Smooth muscle cell (in vitro differentiated cells): ENCODE measurements around the gene STT3A. TPM values are rescaled to one million over a fixed set of nuclear protein-coding genes. Genes with fewer than 3 reads are reported as not detected.

Source experiments
- DNase-seq: peaks from one replicate; lab custom pipeline; 2025; ENCODE audit not compliant: unreplicated experiment; lab: John Stamatoyannopoulos, UW
- H2AFZ ChIP-seq: fragments of 200-600 bp; sonication (generic); 2 replicates; pipeline ENCODE4 v1.6.0; 2016; ENCODE audit warnings: antibody characterized with exemption, low read depth, mild to moderate bottlenecking
- H3F3A ChIP-seq: fragments of 200-600 bp; sonication (generic); 2 replicates; pipeline ENCODE4 v1.6.0; 2017; ENCODE audit warnings: antibody characterized with exemption, low read depth
- H3K27ac ChIP-seq: fragments of 200-600 bp; sonication (generic); 2 replicates; pipeline ENCODE4 v1.5.1; 2016; ENCODE audit warnings: low read depth, mild to moderate bottlenecking
- H3K27me3 ChIP-seq: fragments of 200-600 bp; sonication (generic); 2 replicates; pipeline ENCODE4 v1.6.1; 2016; ENCODE audit warnings: low read depth, mild to moderate bottlenecking
- H3K36me3 ChIP-seq: fragments of 200-600 bp; sonication (generic); 2 replicates; pipeline ENCODE4 v1.5.1; 2016; ENCODE audit warnings: low read depth
- H3K4me1 ChIP-seq: fragments of 200-600 bp; sonication (generic); 2 replicates; pipeline ENCODE4 v1.5.1; 2016; ENCODE audit warnings: low read depth
- H3K4me2 ChIP-seq: fragments of 200-600 bp; sonication (generic); 2 replicates; pipeline ENCODE4 v1.6.0; 2016; ENCODE audit warnings: mild to moderate bottlenecking
- H3K4me3 ChIP-seq: fragments of 200-600 bp; sonication (generic); 2 replicates; pipeline ENCODE4 v1.5.1; 2016; ENCODE audit warnings: mild to moderate bottlenecking
- H3K79me2 ChIP-seq: fragments of 200-600 bp; sonication (generic); 2 replicates; pipeline ENCODE4 v1.6.0; 2016; ENCODE audit warnings: low read depth, mild to moderate bottlenecking
- H3K9ac ChIP-seq: fragments of 200-600 bp; sonication (generic); 2 replicates; pipeline ENCODE4 v1.6.0; 2016; ENCODE audit warnings: low read depth
- H3K9me3 ChIP-seq: fragments of 200-600 bp; sonication (generic); replicated peaks from 2 replicates; pipeline ENCODE4 v1.5.1; 2016; ENCODE audit warnings: low read depth
- H4K20me1 ChIP-seq: fragments of 200-600 bp; sonication (generic); 2 replicates; pipeline ENCODE4 v1.6.0; 2016; ENCODE audit warnings: low read depth
- CTCF ChIP-seq: fragments of 200-600 bp; sonication (generic); IDR thresholded peaks from 2 replicates; pipeline ENCODE4 v1.5.1; 2017; ENCODE audit warnings: borderline replicate concordance, mild to moderate bottlenecking, antibody characterized with exemption; ENCODE audit not compliant: insufficient read depth, poor library complexity, severe bottlenecking
- WGBS: methylation state at CpG from one replicate; pipeline ENCODE4 v1.1.7; 2016; ENCODE audit warnings: low lambda C conversion rate; 5-methylcytosine and 5-hydroxymethylcytosine counted together
- polyA plus RNA-seq: library from polyadenylated mRNA; unstranded; fragments of >200 nt; fragmentation: Nextera tagmentation; extraction: Ambion mirVana; gene quantifications from 2 replicates; pipeline ENCODE4 v1.2.1, GENCODE V29; 2016
- total RNA-seq: library from RNA; depleted of rRNA; stranded (reverse); fragments of >200 nt; gene quantifications from 2 replicates; pipeline ENCODE4 v1.2.3, GENCODE V29; 2014

The STT3A gene
- total and polyA plus RNA-seq, 2 experiments from 2014 or later = 216 to 241 TPM

GRCh38 chr11:125638315-125638714 is 45.7 kb downstream of the STT3A start:
- Histone ChIP-seq H3K9me3 (no peaks in the 10 kb centered on the region), H3K79me2 (no peaks in the 10 kb centered on the region), H3F3A (no peaks in the 10 kb centered on the region), H3K4me2 (no peak overlapping the region), H3K27me3 (no peaks in the 10 kb centered on the region), H2AFZ (no peak overlapping the region), H3K9ac (no peak overlapping the region), H3K4me1 (no peaks in the 10 kb centered on the region), H3K4me3 (no peak overlapping the region), H3K27ac (no peak overlapping the region), H4K20me1 (no peaks in the 10 kb centered on the region), H3K36me3 (peaks cover 14% of the 10 kb centered on the region)
- DNase-seq = no peak
- TF ChIP-seq CTCF = no peak
- 100% methylated on average over 1 of the region's 1 CpG for whole genome bisulfite sequencing

GRCh38 chr11:125645871-125646270 is 53.2 kb downstream of the STT3A start:
- Histone ChIP-seq H3K4me3 (no peak overlapping the region), H3K79me2 (no peaks in the 10 kb centered on the region), H3K36me3 (peaks cover 14% of the 10 kb centered on the region), H4K20me1 (no peaks in the 10 kb centered on the region), H2AFZ (no peak overlapping the region), H3K4me1 (no peaks in the 10 kb centered on the region), H3K4me2 (no peak overlapping the region), H3K9me3 (no peaks in the 10 kb centered on the region), H3K27ac (no peak overlapping the region), H3K9ac (no peak overlapping the region), H3F3A (no peaks in the 10 kb centered on the region), H3K27me3 (no peaks in the 10 kb centered on the region)
- no peak for DNase-seq
- TF ChIP-seq CTCF = no peak
- WGBS = 97% methylated on average over 3 of the region's 3 CpGs

GRCh38 chr11:125649465-125650166 is 57.0 kb downstream of the STT3A start:
- H3K9me3 ChIP-seq = no peaks in the 10 kb centered on the region
- H3K27me3 ChIP-seq = no peaks in the 10 kb centered on the region
- no peaks in the 10 kb centered on the region for H3F3A ChIP-seq
- no peak overlapping the region for H3K9ac ChIP-seq
- no peak for DNase-seq
- no peaks in the 10 kb centered on the region for H4K20me1 ChIP-seq
- no peak for TF ChIP-seq CTCF
- H3K36me3 ChIP-seq = peaks cover 7% of the 10 kb centered on the region
- H3K79me2 ChIP-seq = no peaks in the 10 kb centered on the region
- H3K4me2 ChIP-seq = no peak overlapping the region
- H3K27ac ChIP-seq = no peak overlapping the region
- H2AFZ ChIP-seq = no peak overlapping the region
- H3K4me3 ChIP-seq = no peak overlapping the region
- whole genome bisulfite sequencing = 91% methylated on average over 6 of the region's 6 CpGs
- H3K4me1 ChIP-seq = no peaks in the 10 kb centered on the region

GRCh38 chr11:125662689-125663088 is 70.0 kb downstream of the STT3A start:
- H3K4me3 ChIP-seq = no peak overlapping the region
- TF ChIP-seq CTCF = no peak
- H3K4me1 ChIP-seq = no peaks in the 10 kb centered on the region
- no peaks in the 10 kb centered on the region for H3K27me3 ChIP-seq
- H3K9ac ChIP-seq = no peak overlapping the region
- H4K20me1 ChIP-seq = no peaks in the 10 kb centered on the region
- no peak overlapping the region for H2AFZ ChIP-seq
- H3K36me3 ChIP-seq = peaks cover 12% of the 10 kb centered on the region
- H3F3A ChIP-seq = no peaks in the 10 kb centered on the region
- no peaks in the 10 kb centered on the region for H3K9me3 ChIP-seq
- no peak overlapping the region for H3K4me2 ChIP-seq
- no peak for DNase-seq
- no peak overlapping the region for H3K27ac ChIP-seq
- WGBS = 95% methylated on average over 2 of the region's 2 CpGs
- H3K79me2 ChIP-seq = no peaks in the 10 kb centered on the region
